Measurements from ENCODE around the gene TTLL6. TPM values are rescaled to one million over a fixed set of nuclear protein-coding genes. Genes with fewer than 3 reads are reported as not detected.

TTLL6 gene
- total RNA-seq, 2 donors from 2014 or later: 0.26 TPM; not detected in 1

DNA sequence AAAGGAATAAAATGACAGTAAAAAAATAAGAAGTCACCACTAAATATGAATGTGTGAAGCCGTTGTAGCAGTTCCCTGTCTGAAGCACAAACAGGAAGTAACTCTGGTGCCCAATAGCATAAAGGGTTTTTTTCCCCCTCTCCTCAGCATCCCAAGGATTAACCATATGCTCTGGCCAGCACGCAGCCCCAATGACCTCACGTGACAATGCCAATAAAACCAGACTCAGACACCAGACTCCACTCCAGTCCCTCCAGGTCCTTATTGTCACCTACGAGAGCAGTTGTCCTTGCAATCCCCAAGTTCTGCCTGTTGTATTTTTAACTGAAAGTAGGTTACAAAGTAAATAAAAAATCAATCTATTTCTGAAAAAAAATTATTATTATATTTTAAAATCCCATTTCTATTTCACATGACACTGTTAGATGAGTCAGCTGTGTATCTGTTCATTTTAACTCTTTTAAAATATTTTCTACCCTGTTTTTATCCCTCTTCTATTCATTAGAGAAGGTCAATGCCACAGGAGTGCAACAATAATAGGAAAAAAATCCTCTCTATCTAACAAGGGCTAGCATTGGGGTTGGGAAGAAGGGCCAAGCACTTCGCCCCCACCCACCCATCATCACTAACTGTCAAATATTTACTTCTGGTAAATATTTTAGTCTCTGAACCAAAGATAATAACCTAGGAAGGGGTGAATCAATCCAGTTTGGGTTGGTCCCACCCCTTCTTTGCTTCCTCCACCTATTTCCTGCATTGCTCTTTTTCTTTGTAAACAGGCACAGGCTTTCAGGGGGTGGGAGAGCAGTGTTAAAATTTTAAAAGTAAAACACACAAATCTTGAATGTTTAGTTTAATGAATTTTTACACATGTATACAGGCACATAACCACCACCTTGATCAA, 101.3 kb downstream of the TTLL6 start:
- 25 to 27% methylated on average over 5 of the region's 5 CpGs for WGBS, 2 donors
- TF ChIP-seq, protein P1, sequence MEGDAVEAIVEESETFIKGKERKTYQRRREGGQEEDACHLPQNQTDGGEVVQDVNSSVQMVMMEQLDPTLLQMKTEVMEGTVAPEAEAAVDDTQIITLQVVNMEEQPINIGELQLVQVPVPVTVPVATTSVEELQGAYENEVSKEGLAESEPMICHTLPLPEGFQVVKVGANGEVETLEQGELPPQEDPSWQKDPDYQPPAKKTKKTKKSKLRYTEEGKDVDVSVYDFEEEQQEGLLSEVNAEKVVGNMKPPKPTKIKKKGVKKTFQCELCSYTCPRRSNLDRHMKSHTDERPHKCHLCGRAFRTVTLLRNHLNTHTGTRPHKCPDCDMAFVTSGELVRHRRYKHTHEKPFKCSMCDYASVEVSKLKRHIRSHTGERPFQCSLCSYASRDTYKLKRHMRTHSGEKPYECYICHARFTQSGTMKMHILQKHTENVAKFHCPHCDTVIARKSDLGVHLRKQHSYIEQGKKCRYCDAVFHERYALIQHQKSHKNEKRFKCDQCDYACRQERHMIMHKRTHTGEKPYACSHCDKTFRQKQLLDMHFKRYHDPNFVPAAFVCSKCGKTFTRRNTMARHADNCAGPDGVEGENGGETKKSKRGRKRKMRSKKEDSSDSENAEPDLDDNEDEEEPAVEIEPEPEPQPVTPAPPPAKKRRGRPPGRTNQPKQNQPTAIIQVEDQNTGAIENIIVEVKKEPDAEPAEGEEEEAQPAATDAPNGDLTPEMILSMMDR (IDR thresholded peaks at IDR 0.05): no peak
- no peak for TF ChIP-seq POLR2A (IDR thresholded peaks at IDR 0.05)
- intact Hi-C loops (cut with DNase I): no loop called here

More for the DNA sequence above, 101.3 kb downstream of the TTLL6 start:
- no peaks in the 10 kb centered on the region for H3K4me1 ChIP-seq
- DNase-seq (no peak), ATAC-seq (no peak)
- H3K9me3 ChIP-seq: peaks cover 0 to 10% (median 0%) of the 10 kb centered on the region in 3 donors
- H3K4me3 ChIP-seq: no peak overlapping the region
- H3K27me3 ChIP-seq: peaks cover 10 to 34% of the 10 kb centered on the region in 2 donors
- H3K27ac ChIP-seq: no peak overlapping the region
- no peaks in the 10 kb centered on the region for H3K36me3 ChIP-seq (replicated peaks in 1 of 2; ENCODE audit: insufficient read depth in 1 of 2, low read depth in 2 of 2)

MicroRNAs encoded within 50 kb of the gene (microRNA counts, 767-probe panel; counts per million panel counts)
- microRNA hsa-miR-3185: 0 to 736 counts per million in 2 donors

Small RNAs within 50 kb of the gene (microRNA-seq; reads per million reads assigned to microRNA genes)
- 0 reads per million in 2 donors for gene MIR3185 (ENCODE audit: borderline number of aligned reads in 2 of 2, borderline replicate concordance in 2 of 2)

Small RNAs within 50 kb of the gene (small RNA-seq; reads per million reads assigned to genes)
- gene COX6B1P2 (not detected), gene MIR3185 (not detected), gene RF02132 (not detected), gene RF02133 (not detected), gene RN7SL125P (not detected)

Other genes with a start within 250 kb of the TTLL6 start
- gene HOXB4, start 238.9 kb downstream of the TTLL6 start, total RNA-seq: 1 to 10 TPM in 1 of 2 donors, under 1 TPM in 1; 0.26 to 2.3 TPM
- 1 to 10 TPM in 1 of 2 donors, not detected in 1; 2.9 TPM for gene HOXB3, start 227.0 kb downstream of the TTLL6 start, total RNA-seq
- gene HOXB5, start 223.4 kb downstream of the TTLL6 start, total RNA-seq: under 1 TPM in 1 of 2 donors, not detected in 1; 0.99 TPM
- 1 to 10 TPM; 2.1 to 2.6 TPM for gene HOXB6, start 212.2 kb downstream of the TTLL6 start, total RNA-seq
- gene HOXB7, start 206.2 kb downstream of the TTLL6 start, total RNA-seq: under 1 TPM in 1 of 2 donors, not detected in 1; 0.52 TPM
- not detected for gene HOXB8, start 201.9 kb downstream of the TTLL6 start, total RNA-seq
- gene HOXB9, start 190.9 kb downstream of the TTLL6 start, total RNA-seq: not detected
- gene PRAC1, start 94.7 kb downstream of the TTLL6 start, total RNA-seq: not detected
- gene PRAC2, start 94.0 kb downstream of the TTLL6 start, total RNA-seq: not detected
- not detected for gene HOXB13, start 88.5 kb downstream of the TTLL6 start, total RNA-seq
- gene CALCOCO2, start 13.8 kb upstream of the TTLL6 start, total RNA-seq: 10 to 100 TPM; 62.8 to 69.9 TPM
- gene ATP5MC1, start 75.6 kb upstream of the TTLL6 start, total RNA-seq: 10 to 100 TPM in 1 of 2 donors, 1 to 10 TPM in 1; 8.2 to 16.9 TPM
- gene UBE2Z, start 91.2 kb upstream of the TTLL6 start, total RNA-seq: 10 to 100 TPM; 28.3 to 47.1 TPM
- gene SNF8, start 127.6 kb upstream of the TTLL6 start, total RNA-seq: 10 to 100 TPM; 35.9 to 39.4 TPM
- gene GIP, start 151.4 kb upstream of the TTLL6 start, total RNA-seq: not detected
- gene IGF2BP1, start 180.2 kb upstream of the TTLL6 start, total RNA-seq: not detected

Measured in body of pancreas (tissue), 4 donors.